Activated T-cell treated with anti-CD3 and anti-CD28 coated beads, Interleukin-2, amount 50 U/mL, for 24 hours (primary cell): ENCODE measurements around the gene NOSTRIN.

Experiments
- DNase-seq: peaks from one replicate; pipeline ENCODE4 v3.0.0-alpha.2; 2020
- H3K27ac Mint-ChIP-seq: 2 replicates; pipeline ENCODE4 v1.8.0; 2020; ENCODE audit warnings: mild to moderate bottlenecking, mixed read lengths
- H3K27me3 Mint-ChIP-seq: 2 replicates; pipeline ENCODE4 v1.8.0; 2020; ENCODE audit warnings: mixed read lengths
- H3K36me3 Mint-ChIP-seq: 2 replicates; pipeline ENCODE4 v1.8.0; 2020; ENCODE audit warnings: low read depth, mixed read lengths
- H3K4me1 Mint-ChIP-seq: 2 replicates; pipeline ENCODE4 v1.8.0; 2020; ENCODE audit warnings: low read depth, mixed read lengths
- H3K4me3 Mint-ChIP-seq: 2 replicates; pipeline ENCODE4 v1.8.0; 2020; ENCODE audit warnings: mild to moderate bottlenecking, moderate library complexity, mixed read lengths
- H3K9me3 Mint-ChIP-seq: 2 replicates; pipeline ENCODE4 v1.8.0; 2020; ENCODE audit warnings: mixed read lengths

The NOSTRIN gene

GRCh38 chr2:168798888-168799410, 3.5 kb upstream of the NOSTRIN start:
- H3K9me3 Mint-ChIP-seq: no peaks in the 10 kb centered on the region
- DNase-seq: no peak
- H3K36me3 Mint-ChIP-seq: no peaks in the 10 kb centered on the region
- no peak overlapping the region for H3K4me3 Mint-ChIP-seq
- H3K27ac Mint-ChIP-seq: no peak overlapping the region
- no peaks in the 10 kb centered on the region for H3K4me1 Mint-ChIP-seq
- no peaks in the 10 kb centered on the region for H3K27me3 Mint-ChIP-seq

- DNase-seq: no peak
- Mint-ChIP-seq H3K27ac (no peak overlapping the region), H3K27me3 (no peaks in the 10 kb centered on the region), H3K9me3 (no peaks in the 10 kb centered on the region), H3K4me1 (no peaks in the 10 kb centered on the region), H3K4me3 (no peak overlapping the region), H3K36me3 (no peaks in the 10 kb centered on the region)
Measured at GRCh38 chr2:168801471-168801870, 966 bp upstream of the NOSTRIN start.

- H3K9me3 Mint-ChIP-seq: no peaks in the 10 kb centered on the region
- no peak for DNase-seq
- no peaks in the 10 kb centered on the region for H3K36me3 Mint-ChIP-seq
- no peaks in the 10 kb centered on the region for H3K4me1 Mint-ChIP-seq
- no peaks in the 10 kb centered on the region for H3K27me3 Mint-ChIP-seq
- H3K27ac Mint-ChIP-seq: no peak overlapping the region
- no peak overlapping the region for H3K4me3 Mint-ChIP-seq
Measured at GRCh38 chr2:168802859-168803725, 655 bp downstream of the NOSTRIN start.

GRCh38 chr2:168804214-168804613, 1.8 kb downstream of the NOSTRIN start:
- Mint-ChIP-seq H3K4me1 (no peaks in the 10 kb centered on the region), H3K27me3 (no peaks in the 10 kb centered on the region), H3K4me3 (no peak overlapping the region)

GRCh38 chr2:168805615-168806014, 3.2 kb downstream of the NOSTRIN start:
- H3K4me1 Mint-ChIP-seq: no peaks in the 10 kb centered on the region

More at GRCh38 chr2:168804214-168804613, 1.8 kb downstream of the NOSTRIN start:
- DNase-seq: no peak
- H3K27ac Mint-ChIP-seq: no peak overlapping the region
- no peaks in the 10 kb centered on the region for H3K9me3 Mint-ChIP-seq
- H3K36me3 Mint-ChIP-seq: no peaks in the 10 kb centered on the region

GRCh38 chr2:168809537-168809936, 7.1 kb downstream of the NOSTRIN start:
- Mint-ChIP-seq H3K36me3 (no peaks in the 10 kb centered on the region), H3K4me3 (no peak overlapping the region), H3K9me3 (no peaks in the 10 kb centered on the region), H3K27me3 (no peaks in the 10 kb centered on the region), H3K27ac (no peak overlapping the region), H3K4me1 (no peaks in the 10 kb centered on the region)
- DNase-seq: no peak

More at GRCh38 chr2:168805615-168806014, 3.2 kb downstream of the NOSTRIN start:
- no peak overlapping the region for H3K4me3 Mint-ChIP-seq
- H3K36me3 Mint-ChIP-seq: no peaks in the 10 kb centered on the region
- H3K9me3 Mint-ChIP-seq: no peaks in the 10 kb centered on the region
- H3K27ac Mint-ChIP-seq: no peak overlapping the region
- H3K27me3 Mint-ChIP-seq: no peaks in the 10 kb centered on the region
- DNase-seq: no peak

GRCh38 chr2:168810235-168810634, 7.8 kb downstream of the NOSTRIN start:
- Mint-ChIP-seq H3K27ac (no peak overlapping the region), H3K4me3 (no peak overlapping the region), H3K27me3 (no peaks in the 10 kb centered on the region), H3K4me1 (no peaks in the 10 kb centered on the region), H3K9me3 (no peaks in the 10 kb centered on the region), H3K36me3 (no peaks in the 10 kb centered on the region)
- no peak for DNase-seq

GRCh38 chr2:168811696-168812095, 9.3 kb downstream of the NOSTRIN start:
- H3K4me3 Mint-ChIP-seq: no peak overlapping the region
- H3K4me1 Mint-ChIP-seq: no peaks in the 10 kb centered on the region
- no peak overlapping the region for H3K27ac Mint-ChIP-seq
- no peak for DNase-seq
- no peaks in the 10 kb centered on the region for H3K9me3 Mint-ChIP-seq
- no peaks in the 10 kb centered on the region for H3K36me3 Mint-ChIP-seq
- no peaks in the 10 kb centered on the region for H3K27me3 Mint-ChIP-seq

- Mint-ChIP-seq H3K27me3 (no peaks in the 10 kb centered on the region), H3K4me1 (no peaks in the 10 kb centered on the region), H3K36me3 (no peaks in the 10 kb centered on the region), H3K27ac (no peak overlapping the region), H3K9me3 (no peaks in the 10 kb centered on the region), H3K4me3 (no peak overlapping the region)
- no peak for DNase-seq
Measured at GRCh38 chr2:168814046-168814445, 11.6 kb downstream of the NOSTRIN start.

GRCh38 chr2:168814939-168815907, 12.8 kb downstream of the NOSTRIN start:
- no peaks in the 10 kb centered on the region for H3K4me1 Mint-ChIP-seq
- H3K4me3 Mint-ChIP-seq: no peak overlapping the region
- no peak for DNase-seq
- H3K27ac Mint-ChIP-seq: no peak overlapping the region
- H3K36me3 Mint-ChIP-seq: no peaks in the 10 kb centered on the region
- no peaks in the 10 kb centered on the region for H3K9me3 Mint-ChIP-seq
- no peaks in the 10 kb centered on the region for H3K27me3 Mint-ChIP-seq

GRCh38 chr2:168816369-168816768, 13.9 kb downstream of the NOSTRIN start:
- Mint-ChIP-seq H3K9me3 (no peaks in the 10 kb centered on the region), H3K27ac (no peak overlapping the region), H3K4me1 (no peaks in the 10 kb centered on the region), H3K36me3 (no peaks in the 10 kb centered on the region), H3K27me3 (no peaks in the 10 kb centered on the region), H3K4me3 (no peak overlapping the region)
- DNase-seq: no peak

- Mint-ChIP-seq H3K27ac (no peak overlapping the region), H3K36me3 (no peaks in the 10 kb centered on the region), H3K9me3 (no peaks in the 10 kb centered on the region), H3K27me3 (no peaks in the 10 kb centered on the region), H3K4me1 (no peaks in the 10 kb centered on the region), H3K4me3 (no peak overlapping the region)
- DNase-seq: no peak
Measured at GRCh38 chr2:168819050-168819715, 16.7 kb downstream of the NOSTRIN start.

GRCh38 chr2:168819829-168820489, 17.5 kb downstream of the NOSTRIN start:
- no peak overlapping the region for H3K4me3 Mint-ChIP-seq
- no peak for DNase-seq

GRCh38 chr2:168821577-168821976, 19.1 kb downstream of the NOSTRIN start:
- Mint-ChIP-seq H3K27me3 (no peaks in the 10 kb centered on the region), H3K4me1 (no peaks in the 10 kb centered on the region), H3K27ac (no peak overlapping the region), H3K9me3 (no peaks in the 10 kb centered on the region), H3K36me3 (no peaks in the 10 kb centered on the region), H3K4me3 (no peak overlapping the region)
- DNase-seq: no peak

More at GRCh38 chr2:168819829-168820489, 17.5 kb downstream of the NOSTRIN start:
- H3K27ac Mint-ChIP-seq: no peak overlapping the region
- H3K36me3 Mint-ChIP-seq: no peaks in the 10 kb centered on the region
- no peaks in the 10 kb centered on the region for H3K27me3 Mint-ChIP-seq
- H3K4me1 Mint-ChIP-seq: no peaks in the 10 kb centered on the region
- no peaks in the 10 kb centered on the region for H3K9me3 Mint-ChIP-seq
